ENCODE data around the gene SHISA3. TPM values are rescaled to one million over a fixed set of nuclear protein-coding genes. Genes with fewer than 3 reads are reported as not detected.

Gene SHISA3
- 0.13 and 0.81 TPM in 2 replicates for total RNA-seq

DNA sequence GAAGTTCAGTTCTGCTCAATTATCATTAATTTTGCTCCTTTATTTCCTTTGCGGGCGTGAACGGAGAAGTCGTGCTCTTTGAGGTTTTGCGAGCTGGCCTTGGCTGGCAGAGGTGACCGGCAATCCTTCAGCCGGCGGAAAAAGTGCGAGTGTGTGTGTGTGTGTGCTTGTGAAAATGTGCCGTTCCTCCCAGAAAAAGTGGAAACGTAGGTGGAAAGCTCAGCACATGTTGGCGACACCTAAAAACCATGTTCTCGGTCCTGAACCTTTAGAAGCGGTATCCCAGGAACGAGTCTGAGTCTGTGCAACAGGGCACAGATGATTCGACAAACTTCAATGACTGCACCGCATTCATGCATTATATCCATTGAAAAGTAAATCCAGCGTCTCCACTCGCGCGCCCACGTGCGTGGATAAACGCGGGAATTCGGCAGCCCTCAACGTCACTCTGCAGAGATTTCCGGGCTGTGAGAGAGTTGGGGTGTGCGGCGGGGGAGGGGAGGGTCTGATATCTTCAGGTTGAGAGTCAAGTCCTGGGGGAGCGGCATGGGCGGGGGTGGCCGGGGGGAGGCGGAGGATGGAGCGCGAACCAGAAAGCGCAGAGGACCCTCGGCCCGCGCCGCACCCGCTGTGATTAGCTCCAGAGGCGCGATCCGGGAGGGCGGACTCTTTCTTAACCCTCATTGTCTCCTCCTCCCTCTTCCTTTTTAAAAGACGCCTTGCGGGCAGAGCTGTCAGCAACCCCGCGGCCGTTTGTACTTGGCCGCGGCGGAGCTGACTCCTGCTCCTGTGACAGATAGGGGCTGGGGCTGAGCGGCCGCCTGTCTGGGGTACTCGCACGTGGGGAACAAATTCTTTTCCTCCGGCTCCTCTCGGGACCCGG is at the start of gene SHISA3:
SHISA3 (plus strand) TSS at position 737 of the 883 bp plus-strand sequence. CDS start 569 bp downstream, outside the sequence.

Other genes with a start within 250 kb of the SHISA3 start
- gene BEND4, start 244.8 kb upstream of the SHISA3 start, total RNA-seq: under 0.01 TPM in 1 of 2 replicates, not detected in the other

Data from mesangial cell (primary cell).